Effector memory CD8-positive, alpha-beta T cell (primary cell): ENCODE results near the gene NXNL2.

Source experiments
- ATAC-seq: fragments of 150-1000 bp; cut with Tn5 transposase; replicated peaks from 2 replicates; pipeline ENCODE4 v1.10.0; 2021; ENCODE audit warnings: mild to moderate bottlenecking, moderate library complexity
- DNase-seq, 3 experiments: peaks; one replicate each; pipeline ENCODE4 v3.0.0; 2021
- H3K27ac Mint-ChIP-seq, 2 donors: one replicate each; pipeline ENCODE4 v1.8.0; 2022; ENCODE audit warnings: mild to moderate bottlenecking in 2 of 2, mixed read lengths in 2 of 2, moderate library complexity in 2 of 2
- H3K27me3 Mint-ChIP-seq, 2 donors: one replicate each; pipeline ENCODE4 v1.8.0; 2022; ENCODE audit warnings: mixed read lengths in 2 of 2
- H3K36me3 Mint-ChIP-seq: one replicate; pipeline ENCODE4 v1.8.0; 2022; ENCODE audit warnings: mild to moderate bottlenecking, moderate library complexity, mixed read lengths; ENCODE audit not compliant: insufficient read depth
- H3K4me1 Mint-ChIP-seq, 2 donors: one replicate each; pipeline ENCODE4 v1.8.0; 2022; ENCODE audit warnings: low read depth in 2 of 2, mixed read lengths in 2 of 2
- H3K4me3 Mint-ChIP-seq, 2 donors: one replicate each; pipeline ENCODE4 v1.8.0; 2022; ENCODE audit warnings: mild to moderate bottlenecking in 2 of 2, mixed read lengths in 2 of 2, moderate library complexity in 2 of 2
- H3K9me3 Mint-ChIP-seq, 2 donors: one replicate each; pipeline ENCODE4 v1.8.0; 2022; ENCODE audit warnings: mixed read lengths in 2 of 2
- total RNA-seq, 9 experiments: gene quantifications; one replicate each; lab custom pipeline; 2026; lab: John Stamatoyannopoulos, UW

Gene NXNL2
- total RNA-seq, result 0 to 0.06 (median 0) reads per million in 9 experiments

DNA sequence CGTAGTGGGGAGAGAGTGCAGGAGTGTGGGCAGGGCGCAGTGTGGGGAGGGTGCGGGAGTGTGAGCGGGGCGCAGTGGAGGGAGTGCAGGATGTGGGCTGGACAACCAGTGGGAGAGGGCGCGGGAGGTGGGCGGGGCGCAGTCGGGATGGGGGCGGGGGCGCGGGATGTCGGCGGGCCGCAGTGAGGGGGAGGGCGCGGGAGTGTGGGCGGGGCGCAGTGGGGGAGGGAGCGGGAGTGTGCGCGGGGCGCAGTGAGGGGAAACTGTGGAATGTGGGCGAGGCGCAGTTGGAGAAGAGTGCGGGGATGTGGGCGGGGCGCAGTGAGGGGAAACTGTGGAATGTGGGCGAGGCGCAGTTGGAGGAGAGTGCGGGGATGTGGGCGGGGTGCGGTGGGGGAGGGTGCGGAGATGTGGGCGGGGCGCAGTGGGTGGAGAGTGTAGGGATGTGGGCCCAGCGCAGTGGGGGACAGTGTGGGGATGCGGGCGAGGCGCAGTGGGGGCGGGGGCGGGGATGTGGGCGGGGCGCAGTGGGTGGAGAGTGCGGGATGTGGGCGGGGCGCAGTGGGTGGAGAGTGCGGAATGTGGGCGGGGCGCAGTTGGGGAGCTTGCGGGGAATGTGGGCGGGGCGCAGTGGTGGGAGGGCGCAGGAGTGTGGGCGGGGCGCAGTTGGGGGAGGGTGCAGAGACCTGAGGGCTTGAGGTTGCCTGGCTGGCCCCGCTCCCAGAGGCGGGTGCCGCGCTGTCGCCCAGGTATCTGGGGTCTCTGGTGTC lies at the start of gene NXNL2:
Gene NXNL2, plus strand, starts transcription at position 723 of the 770 bp plus-strand sequence. CDS start 257 bp downstream, outside the sequence.
- peaks cover 43 to 83% of the 10 kb centered on the region in 2 donors for H3K27me3 Mint-ChIP-seq
- no peaks in the 10 kb centered on the region for H3K9me3 Mint-ChIP-seq
- peaks cover 9 to 10% of the 10 kb centered on the region in 2 donors for H3K4me1 Mint-ChIP-seq
- H3K27ac Mint-ChIP-seq, result no peak within 1 kb of the TSS
- no peak for DNase-seq
- ATAC-seq, result no peak
- H3K36me3 Mint-ChIP-seq, result no peaks in the 10 kb centered on the region
- peak within 1 kb of the TSS; percentile 54 to 60 for H3K4me3 Mint-ChIP-seq

DNA sequence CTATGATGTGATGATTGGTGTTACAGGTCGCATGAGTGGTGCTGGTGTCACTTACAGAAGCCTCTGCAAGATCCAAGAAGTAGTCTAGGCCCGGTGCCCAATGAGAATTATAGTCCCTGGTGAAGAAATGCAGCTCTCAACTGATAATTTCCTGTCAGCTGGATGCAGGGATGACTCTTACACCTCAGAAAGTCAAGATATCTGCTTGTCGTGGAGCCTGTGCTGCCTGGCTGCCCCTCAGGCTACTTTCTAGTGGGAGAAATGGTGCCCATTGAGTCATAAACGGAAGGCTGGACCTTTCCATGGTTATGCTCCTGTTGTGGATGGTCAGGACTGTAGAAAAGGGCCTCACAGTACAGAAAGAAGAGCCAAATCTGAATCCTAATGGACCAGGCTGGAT lies 46.8 kb upstream of the NXNL2 start:
- Mint-ChIP-seq H3K27ac (no peak overlapping the region), H3K27me3 (no peaks in the 10 kb centered on the region), H3K4me3 (no peak overlapping the region), H3K9me3 (no peaks in the 10 kb centered on the region), H3K36me3 (no peaks in the 10 kb centered on the region), H3K4me1 (no peaks in the 10 kb centered on the region)
- no peak for DNase-seq
- ATAC-seq, result no peak

DNA sequence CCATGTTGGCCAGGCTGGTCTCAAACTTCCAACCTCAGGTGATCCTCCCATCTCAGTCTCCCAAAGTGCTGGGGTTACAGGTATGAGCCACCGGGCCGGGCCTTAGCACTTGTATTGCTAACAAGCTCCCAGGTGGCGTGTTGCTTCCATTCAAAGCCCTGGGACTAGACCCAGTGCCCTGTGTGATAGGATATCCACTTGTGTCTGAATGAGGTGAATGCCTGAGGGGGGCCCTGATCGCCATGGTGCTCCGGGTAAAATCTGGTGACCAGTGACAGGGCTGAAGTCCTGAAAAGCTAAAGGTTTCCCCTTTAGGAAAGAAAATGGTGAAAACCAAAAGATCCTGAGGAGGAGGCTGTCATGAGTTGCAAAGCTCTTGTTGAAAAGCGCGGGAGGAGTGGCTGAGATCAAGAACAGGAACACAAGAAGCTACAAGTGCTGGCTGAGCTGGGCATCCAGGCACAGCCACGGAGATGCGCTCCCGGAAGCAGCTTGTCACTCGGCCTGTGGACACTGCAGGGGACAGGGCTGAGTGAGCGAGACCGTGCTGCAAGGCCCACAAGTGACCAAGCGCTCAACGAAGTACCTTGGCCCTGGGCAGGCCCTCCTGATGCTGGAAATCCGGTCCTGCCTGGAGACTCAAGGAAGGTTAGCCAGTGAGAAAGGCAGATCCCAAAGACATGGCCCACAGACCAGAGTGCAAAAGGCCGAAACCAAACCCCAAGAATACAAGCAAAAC lies 39.8 kb upstream of the NXNL2 start:
- Mint-ChIP-seq H3K4me1 (no peaks in the 10 kb centered on the region), H3K4me3 (no peak overlapping the region), H3K27me3 (peaks cover 0 to 5% of the 10 kb centered on the region in 2 donors), H3K36me3 (no peaks in the 10 kb centered on the region), H3K27ac (no peak overlapping the region), H3K9me3 (no peaks in the 10 kb centered on the region)
- no peak for ATAC-seq
- DNase-seq, result no peak

DNA sequence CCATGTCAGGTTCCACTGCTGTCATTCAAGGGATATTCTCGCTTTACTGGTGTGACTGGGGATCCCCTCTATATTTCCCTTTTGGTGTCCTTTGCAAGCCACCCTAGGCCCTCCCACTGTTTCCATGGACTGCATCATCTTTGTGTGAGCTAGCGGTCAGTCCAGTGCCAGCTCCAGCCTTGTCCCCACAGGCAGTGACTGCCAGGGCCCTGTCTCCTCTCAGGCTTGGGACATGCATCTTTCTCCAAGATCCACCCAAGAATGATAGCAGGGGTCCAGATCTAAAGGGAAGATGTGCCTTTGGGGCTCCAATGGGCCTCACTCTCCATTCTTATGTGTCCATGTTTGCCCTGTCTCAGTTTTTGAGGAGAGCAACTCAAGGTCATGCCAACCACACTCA lies 37.8 kb upstream of the NXNL2 start:
- no peak overlapping the region for H3K27ac Mint-ChIP-seq
- no peak for ATAC-seq
- peaks cover 0 to 5% of the 10 kb centered on the region in 2 donors for H3K27me3 Mint-ChIP-seq
- no peak for DNase-seq
- no peak overlapping the region for H3K4me3 Mint-ChIP-seq
- H3K36me3 Mint-ChIP-seq, result no peaks in the 10 kb centered on the region
- H3K9me3 Mint-ChIP-seq, result no peaks in the 10 kb centered on the region
- H3K4me1 Mint-ChIP-seq, result no peaks in the 10 kb centered on the region

DNA sequence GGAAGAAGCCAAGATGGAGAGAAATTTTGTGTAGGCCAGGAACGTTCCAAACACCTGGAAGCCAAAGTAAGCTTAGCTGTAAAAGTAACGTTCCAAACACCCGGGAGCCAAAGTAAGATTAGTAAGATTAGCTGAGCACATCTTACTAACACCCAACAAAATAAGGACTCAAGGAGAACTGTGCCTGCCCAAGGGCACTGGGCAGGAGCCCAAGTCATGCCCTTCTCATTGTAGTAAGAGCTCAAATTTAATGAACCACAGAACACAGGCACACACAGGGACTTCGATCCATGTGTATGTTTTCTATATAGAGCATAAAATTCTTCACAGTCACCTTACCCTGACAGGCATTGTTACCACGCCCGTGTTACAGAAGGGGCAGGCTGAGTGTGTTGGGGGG lies 36.1 kb upstream of the NXNL2 start:
- peaks cover 0 to 5% of the 10 kb centered on the region in 2 donors for H3K27me3 Mint-ChIP-seq
- ATAC-seq (no peak), DNase-seq (no peak)
- no peak overlapping the region for H3K27ac Mint-ChIP-seq
- H3K4me3 Mint-ChIP-seq, result no peak overlapping the region
- no peaks in the 10 kb centered on the region for H3K36me3 Mint-ChIP-seq
- H3K9me3 Mint-ChIP-seq, result no peaks in the 10 kb centered on the region
- H3K4me1 Mint-ChIP-seq, result no peaks in the 10 kb centered on the region

DNA sequence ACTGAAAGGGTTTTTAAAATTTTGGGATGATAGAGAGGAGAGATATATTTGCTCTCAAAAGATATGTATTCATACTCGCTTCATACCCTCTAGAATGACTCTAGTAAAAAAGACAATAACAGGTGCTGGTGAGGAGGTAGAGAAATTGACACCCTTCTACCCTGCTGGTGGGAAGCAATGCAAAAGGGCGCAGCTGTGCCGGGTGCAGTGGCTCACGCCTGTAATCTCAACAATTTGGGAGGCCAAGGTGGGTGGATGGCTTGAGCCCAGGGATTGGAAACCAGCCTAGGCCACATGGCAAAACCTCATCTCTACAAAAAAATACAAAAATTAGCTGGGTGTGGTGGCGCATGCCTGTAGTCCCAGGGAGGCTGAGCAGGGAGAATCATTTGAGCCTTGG lies 33.9 kb upstream of the NXNL2 start:
- no peaks in the 10 kb centered on the region for H3K36me3 Mint-ChIP-seq
- H3K9me3 Mint-ChIP-seq, result peaks cover 0 to 2% of the 10 kb centered on the region in 2 donors
- H3K4me1 Mint-ChIP-seq, result no peaks in the 10 kb centered on the region
- peaks cover 8 to 16% of the 10 kb centered on the region in 2 donors for H3K27me3 Mint-ChIP-seq
- ATAC-seq (no peak), DNase-seq (no peak)
- no peak overlapping the region for H3K27ac Mint-ChIP-seq
- H3K4me3 Mint-ChIP-seq, result no peak overlapping the region

DNA sequence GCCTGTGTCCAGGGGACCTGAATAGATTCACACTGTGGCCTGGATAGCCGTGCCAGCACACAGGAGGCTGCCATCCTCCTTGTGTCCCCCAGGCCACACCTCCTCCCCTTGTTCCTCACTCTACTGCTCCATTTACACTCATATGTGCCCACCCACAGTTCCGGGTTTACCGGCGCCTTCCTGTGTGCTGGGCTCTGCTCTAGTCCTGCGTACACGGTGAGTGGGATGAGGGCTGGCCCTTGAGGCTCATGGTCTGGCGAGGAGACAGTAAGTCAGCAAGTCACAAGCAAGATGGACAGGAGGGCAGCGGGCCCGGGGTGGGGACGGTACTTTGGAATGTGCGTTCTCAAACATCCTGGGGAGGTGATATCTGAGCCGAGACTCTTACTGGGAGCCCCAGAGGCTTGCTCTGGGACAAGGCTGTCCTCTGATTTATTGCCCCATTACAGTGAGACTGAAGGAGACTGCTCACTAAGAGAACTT lies 32.4 kb upstream of the NXNL2 start:
- Mint-ChIP-seq H3K27me3 (peaks cover 9 to 16% of the 10 kb centered on the region in 2 donors), H3K4me1 (no peaks in the 10 kb centered on the region), H3K4me3 (no peak overlapping the region), H3K27ac (no peak overlapping the region), H3K36me3 (no peaks in the 10 kb centered on the region), H3K9me3 (peaks cover 0 to 2% of the 10 kb centered on the region in 2 donors)
- ATAC-seq (no peak), DNase-seq (no peak)

DNA sequence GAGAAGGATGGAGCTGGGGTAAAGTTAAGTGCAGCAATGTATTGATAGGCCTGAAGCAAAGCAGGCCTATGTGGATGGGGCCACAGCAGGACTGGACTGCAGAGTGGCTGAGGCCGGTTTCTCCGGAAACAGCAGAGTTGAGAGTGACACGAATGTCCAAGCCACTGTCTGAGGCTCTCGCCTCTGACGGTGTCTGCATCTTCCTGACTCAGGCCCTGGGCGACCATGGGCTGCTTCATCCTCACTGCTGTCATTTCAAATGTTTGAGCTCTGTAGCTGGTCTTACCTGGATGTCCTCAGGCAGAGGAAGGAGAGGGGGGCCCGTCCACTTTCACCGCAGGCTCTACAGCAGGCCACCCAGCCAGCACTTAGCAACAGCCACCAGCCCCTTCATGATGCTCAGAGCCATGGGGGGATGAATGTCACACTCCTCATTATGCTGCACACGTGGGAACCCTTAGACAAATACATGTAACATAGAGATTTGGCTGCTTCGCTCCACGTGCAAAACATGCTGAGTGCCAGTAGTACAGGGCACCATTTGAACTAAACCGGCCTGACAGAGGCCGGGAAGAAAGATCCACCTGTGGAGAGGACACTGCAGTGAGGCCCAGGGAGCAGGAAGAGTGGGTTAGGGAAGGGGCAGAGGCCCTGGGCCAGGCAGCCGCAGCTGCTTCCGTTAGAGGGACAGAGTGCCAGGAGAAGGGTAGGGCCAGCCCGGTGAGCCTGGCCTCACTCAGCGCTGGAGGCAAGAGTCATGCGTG lies 31.7 kb upstream of the NXNL2 start:
- H3K36me3 Mint-ChIP-seq, result no peaks in the 10 kb centered on the region
- ATAC-seq (no peak), DNase-seq (no peak)
- H3K4me1 Mint-ChIP-seq, result no peaks in the 10 kb centered on the region
- H3K9me3 Mint-ChIP-seq, result peaks cover 0 to 2% of the 10 kb centered on the region in 2 donors
- peaks cover 9 to 16% of the 10 kb centered on the region in 2 donors for H3K27me3 Mint-ChIP-seq
- no peak overlapping the region for H3K4me3 Mint-ChIP-seq
- no peak overlapping the region for H3K27ac Mint-ChIP-seq

DNA sequence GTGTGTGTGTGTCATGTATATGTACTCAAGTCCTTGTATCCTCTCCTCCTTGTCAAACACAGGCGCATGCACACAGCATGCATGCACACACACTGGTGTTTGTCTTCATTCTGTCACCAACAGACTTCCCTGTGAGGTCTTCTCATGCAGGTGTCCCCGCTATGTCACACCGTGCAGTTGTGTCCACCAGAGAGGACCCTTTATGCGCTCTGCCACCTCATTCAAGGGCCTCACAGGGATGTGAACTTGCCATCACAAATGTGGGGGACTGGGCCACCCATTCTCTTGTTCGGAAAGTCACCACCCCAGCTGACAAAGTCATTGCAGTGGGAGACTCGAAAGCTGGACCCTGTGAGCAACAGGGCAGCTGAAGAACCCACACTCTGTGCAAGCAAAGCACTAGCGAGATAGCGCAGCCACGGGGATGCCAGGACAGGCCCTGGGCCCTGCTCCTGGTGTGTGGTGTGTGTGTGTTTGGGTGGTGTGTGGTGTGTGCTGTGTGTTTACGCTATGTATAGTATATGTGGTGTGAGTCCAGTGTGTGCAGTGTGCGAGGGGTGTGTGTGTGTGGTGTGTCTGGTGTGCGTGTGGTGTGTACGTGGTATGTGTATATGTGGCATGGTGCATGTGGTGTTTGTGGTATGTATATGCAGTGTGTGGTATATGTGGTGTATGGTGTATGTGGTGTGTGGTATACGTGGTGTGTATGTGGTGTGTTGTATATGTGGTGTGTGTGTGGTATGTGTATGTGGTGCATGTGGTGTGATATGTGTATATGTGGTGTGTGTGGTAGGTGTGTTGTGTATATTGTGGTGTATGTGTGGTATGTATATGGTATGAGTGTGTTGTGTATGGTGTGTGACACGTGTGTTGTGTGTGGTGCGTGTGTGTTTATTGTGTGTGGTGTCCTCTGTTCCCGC lies 30.9 kb upstream of the NXNL2 start:
- peaks cover 9 to 16% of the 10 kb centered on the region in 2 donors for H3K27me3 Mint-ChIP-seq
- H3K27ac Mint-ChIP-seq, result no peak overlapping the region
- ATAC-seq (no peak), DNase-seq (no peak)
- H3K36me3 Mint-ChIP-seq, result no peaks in the 10 kb centered on the region
- H3K4me3 Mint-ChIP-seq, result no peak overlapping the region
- peaks cover 0 to 2% of the 10 kb centered on the region in 2 donors for H3K9me3 Mint-ChIP-seq
- H3K4me1 Mint-ChIP-seq, result no peaks in the 10 kb centered on the region

DNA sequence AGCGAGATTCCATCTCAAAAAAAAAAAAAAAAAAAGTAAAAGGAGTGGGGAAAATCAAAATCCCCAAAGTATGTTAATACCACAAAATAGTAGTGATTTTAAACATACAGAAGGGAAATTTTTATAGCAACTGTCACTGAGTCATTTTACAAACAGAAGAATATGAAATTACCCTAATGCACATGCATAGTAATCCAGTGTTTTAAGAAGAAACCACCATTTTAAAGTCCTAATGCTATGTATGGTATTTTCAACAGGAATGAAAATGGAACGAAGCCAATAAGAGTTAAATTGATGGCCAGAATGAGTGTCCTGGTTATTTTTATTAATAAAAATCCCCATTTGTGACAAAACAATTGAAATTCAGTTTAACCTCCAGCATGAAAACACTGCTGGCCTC lies 26.7 kb upstream of the NXNL2 start:
- ATAC-seq, result no peak
- Mint-ChIP-seq H3K9me3 (peaks cover 0 to 2% of the 10 kb centered on the region in 2 donors), H3K27ac (no peak overlapping the region), H3K4me3 (no peak overlapping the region), H3K4me1 (no peaks in the 10 kb centered on the region), H3K36me3 (no peaks in the 10 kb centered on the region), H3K27me3 (peaks cover 9 to 11% of the 10 kb centered on the region in 2 donors)
- no peak for DNase-seq

DNA sequence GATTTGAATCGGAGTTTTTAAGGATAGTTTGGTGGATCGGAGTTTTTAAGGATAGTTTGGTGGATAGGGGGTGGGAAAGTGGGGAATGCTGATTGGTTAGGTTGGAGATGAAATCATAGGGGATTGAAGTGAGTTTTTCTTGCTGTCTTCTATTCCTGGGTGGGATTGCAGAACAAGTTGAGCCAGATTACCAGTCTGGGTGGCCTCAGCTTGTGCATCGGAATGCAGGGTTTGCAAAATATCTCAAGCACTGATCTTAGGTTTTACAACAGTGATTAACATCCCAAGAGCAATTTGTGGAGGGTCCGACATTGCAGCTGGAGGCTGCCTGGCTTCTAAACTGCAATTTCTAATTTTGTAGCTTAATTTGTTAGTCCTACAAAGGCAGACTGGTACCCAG lies 23.1 kb upstream of the NXNL2 start:
- DNase-seq (no peak), ATAC-seq (no peak)
- no peak overlapping the region for H3K27ac Mint-ChIP-seq
- H3K4me1 Mint-ChIP-seq, result no peaks in the 10 kb centered on the region
- H3K4me3 Mint-ChIP-seq, result no peak overlapping the region
- peaks cover 0 to 3% of the 10 kb centered on the region in 2 donors for H3K9me3 Mint-ChIP-seq
- no peaks in the 10 kb centered on the region for H3K36me3 Mint-ChIP-seq
- H3K27me3 Mint-ChIP-seq, result no peaks in the 10 kb centered on the region

DNA sequence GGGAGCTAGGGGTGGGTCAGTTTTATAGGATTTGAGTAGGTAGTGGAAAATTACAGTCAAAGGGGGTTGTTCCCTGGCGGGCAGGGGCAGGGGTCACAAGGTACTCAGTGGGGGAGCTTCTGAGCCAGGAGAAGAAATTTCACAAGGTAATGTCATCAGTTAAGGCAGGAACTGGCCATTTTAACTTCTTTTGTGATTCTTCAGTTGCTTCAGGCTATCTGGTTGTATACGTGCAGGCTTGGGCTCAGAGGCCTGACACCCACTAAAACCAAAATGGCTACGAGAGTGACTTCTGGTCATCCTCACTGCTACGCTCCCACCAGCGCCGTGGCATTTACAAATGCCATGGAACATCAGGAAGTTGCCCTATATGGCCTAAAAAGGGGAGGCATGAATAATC lies 20.7 kb upstream of the NXNL2 start:
- no peaks in the 10 kb centered on the region for H3K36me3 Mint-ChIP-seq
- H3K27ac Mint-ChIP-seq, result no peak overlapping the region
- peaks cover 0 to 8% of the 10 kb centered on the region in 2 donors for H3K27me3 Mint-ChIP-seq
- no peak overlapping the region for H3K4me3 Mint-ChIP-seq
- ATAC-seq (no peak), DNase-seq (no peak)
- H3K4me1 Mint-ChIP-seq, result no peaks in the 10 kb centered on the region
- peaks cover 0 to 3% of the 10 kb centered on the region in 2 donors for H3K9me3 Mint-ChIP-seq
